ENCODE data around the gene JAML. TPM values are rescaled to one million over a fixed set of nuclear protein-coding genes. Genes with fewer than 3 reads are reported as not detected.

Gene JAML
- total and polyA plus RNA-seq, 9 of the 15 experiments (the other 6 are each of a cell fraction or from before 2014, with no cell fraction given) = 0.05 to 0.32 (median 0.22) TPM; not detected in 4

- no peak for TF ChIP-seq BCLAF1 (IDR thresholded peaks at IDR 0.05; ENCODE audit: borderline replicate concordance in 1 of 2, control insufficient read depth in 1 of 2, low read depth in 2 of 2, low read length in 1 of 2)
- TF ChIP-seq C11orf30 (IDR thresholded peaks at IDR 0.05; ENCODE audit: low read depth) = no peak
- TF ChIP-seq ADNP (tag; IDR thresholded peaks at IDR 0.05) = no peak
- no peak for TF ChIP-seq TRIM24 (IDR thresholded peaks at IDR 0.05)
- TF ChIP-seq MYBL2 (IDR thresholded peaks at IDR 0.05; ENCODE audit: low read depth) = no peak
- no peak for TF ChIP-seq MYBL2 (CRISPR knock-in tag; IDR thresholded peaks at IDR 0.05; ENCODE audit: borderline replicate concordance)
- TF ChIP-seq RBM25 (IDR thresholded peaks at IDR 0.05; ENCODE audit: low read depth, low read length, severe bottlenecking) = no peak
- TF ChIP-seq NCOA2 (IDR thresholded peaks at IDR 0.05; ENCODE audit: partially characterized antibody in 2 of 2) = no peak
- TF ChIP-seq ARID3A (IDR thresholded peaks at IDR 0.05; ENCODE audit: borderline replicate concordance, low read depth, low read length) = no peak
- no peak for TF ChIP-seq BMI1 (IDR thresholded peaks at IDR 0.05; ENCODE audit: low read length)
- TF ChIP-seq MECOM (CRISPR knock-in tag; IDR thresholded peaks at IDR 0.05) = no peak
- TF ChIP-seq NEUROD1 (IDR thresholded peaks at IDR 0.05; ENCODE audit: borderline replicate concordance, low read depth, low read length, partially characterized antibody) = no peak
Observed at GRCh38 chr11:118232659-118233058, 7.8 kb upstream of the JAML start (continued).
